ENCODE measurements around the gene NACA. TPM values are rescaled to one million over a fixed set of nuclear protein-coding genes. Genes with fewer than 3 reads are reported as not detected.
"Not testable (repeated sequence)": the region's sequence is repeated elsewhere in the genome, so short reads cannot be mapped to it uniquely, and the experiment has no call there.

NACA gene
- total RNA-seq, 1 experiment from 2014 or later: 835 TPM

- no peak for DNase-seq
- BruUV-seq (replicated peaks): no TSS peak
- Mint-ChIP-seq H3K4me1 (ENCODE audit: low read depth, unreplicated experiment) (peaks cover 10% of the 10 kb centered on the region), H3K36me3 (ENCODE audit: insufficient read depth, unreplicated experiment) (peaks cover 38% of the 10 kb centered on the region), H3K4me3 (ENCODE audit: low read depth, unreplicated experiment) (no peak overlapping the region), H3K27me3 (ENCODE audit: unreplicated experiment) (no peaks in the 10 kb centered on the region), H3K27ac (ENCODE audit: unreplicated experiment) (no peak overlapping the region), H3K9me3 (ENCODE audit: low read depth, unreplicated experiment) (no peaks in the 10 kb centered on the region)
- intact Hi-C loops (cut with micrococcal nuclease; ENCODE audit: unreplicated experiment): loop anchor here (10.0 kb wide), 1 partner anchor 93 kb away; the partner anchor contains the start of gene BAZ2A
- no peak for TF ChIP-seq CTCF (IDR thresholded peaks at IDR 0.05; ENCODE audit: unreplicated experiment)
- CTCF ChIA-PET: no interaction called here
These were observed 3.2 kb upstream of the NACA start for GRCh38 chr12:56728139-56728861.

- peaks cover 53% of the 10 kb centered on the region for H3K36me3 Mint-ChIP-seq (ENCODE audit: insufficient read depth, unreplicated experiment)
- peaks cover 24% of the 10 kb centered on the region for H3K4me1 Mint-ChIP-seq (ENCODE audit: low read depth, unreplicated experiment)
- not testable (repeated sequence) for BruUV-seq (replicated peaks); H3K27me3 Mint-ChIP-seq (ENCODE audit: unreplicated experiment); DNase-seq; H3K9me3 Mint-ChIP-seq (ENCODE audit: low read depth, unreplicated experiment)
- H3K27ac Mint-ChIP-seq (ENCODE audit: unreplicated experiment): peak overlapping the region; percentile 99
- intact Hi-C loops (cut with micrococcal nuclease; ENCODE audit: unreplicated experiment): loop anchor here (10.0 kb wide), 1 partner anchor 91 kb away; the partner anchor contains the start of gene BAZ2A
- CTCF ChIA-PET: interaction anchor here (0.6 to 1.2 kb wide), 2 partner anchors 11 to 90 kb away, joined by 3 to 4 read pairs; no protein-coding TSS in a partner anchor
- H3K4me3 Mint-ChIP-seq (ENCODE audit: low read depth, unreplicated experiment): peak overlapping the region; percentile 97
These were observed 1.1 kb upstream of the NACA start for GRCh38 chr12:56726196-56726675.

- Mint-ChIP-seq H3K4me1 (ENCODE audit: low read depth, unreplicated experiment) (peaks cover 30% of the 10 kb centered on the region), H3K36me3 (ENCODE audit: insufficient read depth, unreplicated experiment) (peaks cover 55% of the 10 kb centered on the region), H3K9me3 (ENCODE audit: low read depth, unreplicated experiment) (no peaks in the 10 kb centered on the region), H3K27ac (ENCODE audit: unreplicated experiment) (peak overlapping the region; percentile 99), H3K4me3 (ENCODE audit: low read depth, unreplicated experiment) (peak overlapping the region; percentile 97), H3K27me3 (ENCODE audit: unreplicated experiment) (no peaks in the 10 kb centered on the region)
- no peak for TF ChIP-seq CTCF (IDR thresholded peaks at IDR 0.05; ENCODE audit: unreplicated experiment)
- no peak for DNase-seq
- CTCF ChIA-PET: interaction anchor here (0.5 to 1.2 kb wide), 6 partner anchors 11 to 416 kb away, joined by 3 to 5 read pairs (median 3); no protein-coding TSS in a partner anchor
- BruUV-seq (replicated peaks): TSS peak; percentile 92
- intact Hi-C loops (cut with micrococcal nuclease; ENCODE audit: unreplicated experiment): loop anchor here (2.0 to 10.0 kb wide), 2 partner anchors 41 to 91 kb away; partner anchors contain the start of gene BAZ2A
These were observed 614 bp upstream of the NACA start for GRCh38 chr12:56725723-56726102.

GRCh38 chr12:56724701-56724971 lies 463 bp downstream of the NACA start:
- Mint-ChIP-seq H3K4me3 (ENCODE audit: low read depth, unreplicated experiment) (peak overlapping the region; percentile 97), H3K36me3 (ENCODE audit: insufficient read depth, unreplicated experiment) (peaks cover 66% of the 10 kb centered on the region), H3K27ac (ENCODE audit: unreplicated experiment) (peak overlapping the region; percentile 99), H3K4me1 (ENCODE audit: low read depth, unreplicated experiment) (peaks cover 40% of the 10 kb centered on the region), H3K27me3 (ENCODE audit: unreplicated experiment) (no peaks in the 10 kb centered on the region), H3K9me3 (ENCODE audit: low read depth, unreplicated experiment) (no peaks in the 10 kb centered on the region)
- intact Hi-C loops (cut with micrococcal nuclease; ENCODE audit: unreplicated experiment): loop anchor here (2.0 to 10.0 kb wide), 2 partner anchors 40 to 90 kb away; partner anchors contain the start of gene BAZ2A
- BruUV-seq (replicated peaks): TSS peak; percentile 52
- CTCF ChIA-PET: interaction anchor here (0.5 to 1.0 kb wide), 2 partner anchors 38 to 90 kb away, joined by 3 to 8 read pairs; no protein-coding TSS in a partner anchor
- peak; percentile 16 for DNase-seq
- TF ChIP-seq CTCF (IDR thresholded peaks at IDR 0.05; ENCODE audit: unreplicated experiment): no peak
